ENCODE measurements around the gene HLA-DRA. TPM values are rescaled to one million over a fixed set of nuclear protein-coding genes. Genes with fewer than 3 reads are reported as not detected.

Gene HLA-DRA
- total and polyA plus RNA-seq, 2 of the 8 experiments (the other 6 are each of a cell fraction or from before 2014, with no cell fraction given): 5.0 to 6.2 TPM

- TF ChIP-seq CHD7 (IDR thresholded peaks at IDR 0.05; ENCODE audit: insufficient replicate concordance, low read length) (no peak), USF2 (IDR thresholded peaks at IDR 0.05; ENCODE audit: low read length) (no peak), SIRT6 (IDR thresholded peaks at IDR 0.05; ENCODE audit: low read length) (no peak), RBBP5 (IDR thresholded peaks at IDR 0.05; ENCODE audit: borderline replicate concordance, low read depth, low read length) (no peak), CTCF (IDR thresholded peaks at IDR 0.05; ENCODE audit: control extremely low read depth in 1 of 3, insufficient read depth in 1 of 3, low read depth in 1 of 3, low read length in 3 of 3) (no peak), JUND (IDR thresholded peaks at IDR 0.05; ENCODE audit: low read length) (no peak), NRF1 (IDR thresholded peaks at IDR 0.05; ENCODE audit: low read depth, low read length) (no peak), TCF12 (IDR thresholded peaks at IDR 0.05; ENCODE audit: low read depth, low read length) (no peak), TEAD4 (IDR thresholded peaks at IDR 0.05; ENCODE audit: low read depth, low read length) (no peak)
Observed at GRCh38 chr6:32462609-32463008, 22.9 kb downstream of the HLA-DRA start (continued).

All from H1 (cell line).